Astrocyte (in vitro differentiated cells and primary cell): Measurements from ENCODE around the gene PCDH11X. TPM values are rescaled to one million over a fixed set of nuclear protein-coding genes. Genes with fewer than 3 reads are reported as not detected.
"Not testable (repeated sequence)": the region's sequence is repeated elsewhere in the genome, so short reads cannot be mapped to it uniquely, and the experiment has no call there.

ENCODE experiments used
- DNase-seq: peaks from one replicate; pipeline ENCODE4 v3.0.0-alpha.2; 2010; ENCODE audit warnings: low read depth
- FAIRE-seq: peaks from 2 replicates; lab custom pipeline; 2011; peaks lifted over from hg19 to GRCh38; lab: Jason Lieb, UNC
- H2AFZ ChIP-seq: 2 replicates; pipeline ENCODE4 v1.6.0; 2012; ENCODE audit warnings: low read depth, low read length, inconsistent platforms
- H3K27ac ChIP-seq: 2 replicates; pipeline ENCODE4 v1.5.1; 2011; ENCODE audit warnings: low read depth, low read length, inconsistent platforms
- H3K27me3 ChIP-seq: 2 replicates; pipeline ENCODE4 v1.6.0; 2011; ENCODE audit warnings: low read length, inconsistent platforms; ENCODE audit not compliant: insufficient read depth
- H3K36me3 ChIP-seq: 2 replicates; pipeline ENCODE4 v1.5.1; 2011; ENCODE audit warnings: low read length, inconsistent platforms; ENCODE audit not compliant: insufficient read depth
- H3K4me1 ChIP-seq: 2 replicates; pipeline ENCODE4 v1.5.1; 2011; ENCODE audit warnings: low read length, inconsistent platforms; ENCODE audit not compliant: insufficient read depth
- H3K4me2 ChIP-seq: 2 replicates; pipeline ENCODE4 v1.6.0; 2012; ENCODE audit warnings: low read length, inconsistent platforms
- H3K4me3 ChIP-seq: 2 replicates; pipeline ENCODE4 v1.5.1; 2011; ENCODE audit warnings: low read depth, mild to moderate bottlenecking, low read length, inconsistent platforms; ENCODE audit not compliant: insufficient read depth
- H3K79me2 ChIP-seq: 2 replicates; pipeline ENCODE4 v1.6.0; 2012; ENCODE audit warnings: mild to moderate bottlenecking, low read length, inconsistent platforms; ENCODE audit not compliant: insufficient read depth
- H3K9ac ChIP-seq: 2 replicates; pipeline ENCODE4 v1.6.0; 2012; ENCODE audit warnings: mild to moderate bottlenecking, low read length, inconsistent platforms
- H3K9me3 ChIP-seq: 2 replicates; pipeline ENCODE4 v1.5.1; 2012; ENCODE audit warnings: low read depth, mild to moderate bottlenecking, low read length, inconsistent platforms; ENCODE audit not compliant: insufficient read depth
- H4K20me1 ChIP-seq: 2 replicates; pipeline ENCODE4 v1.6.0; 2012; ENCODE audit warnings: low read length, inconsistent platforms; ENCODE audit not compliant: insufficient read depth
- H3K27ac Mint-ChIP-seq: one replicate; pipeline ENCODE4 v1.8.0; 2021; ENCODE audit warnings: mild to moderate bottlenecking, mixed read lengths; ENCODE audit not compliant: unreplicated experiment
- H3K27me3 Mint-ChIP-seq: one replicate; pipeline ENCODE4 v1.8.0; 2021; ENCODE audit warnings: low read depth, mixed read lengths; ENCODE audit not compliant: unreplicated experiment
- H3K36me3 Mint-ChIP-seq: one replicate; pipeline ENCODE4 v1.8.0; 2021; ENCODE audit warnings: low read depth, mixed read lengths; ENCODE audit not compliant: unreplicated experiment
- H3K4me1 Mint-ChIP-seq: one replicate; pipeline ENCODE4 v1.8.0; 2021; ENCODE audit warnings: low read depth, mixed read lengths; ENCODE audit not compliant: unreplicated experiment
- H3K4me3 Mint-ChIP-seq: one replicate; pipeline ENCODE4 v1.8.0; 2021; ENCODE audit warnings: mild to moderate bottlenecking, moderate library complexity, mixed read lengths; ENCODE audit not compliant: unreplicated experiment
- H3K9me3 Mint-ChIP-seq: one replicate; pipeline ENCODE4 v1.8.0; 2021; ENCODE audit warnings: mild to moderate bottlenecking, mixed read lengths; ENCODE audit not compliant: unreplicated experiment
- total RNA-seq: library from RNA; stranded (reverse); gene quantifications from 2 replicates; pipeline ENCODE4 v1.2.1, GENCODE V29; 2021

The PCDH11X gene
- total RNA-seq, 1 donor from 2014 or later: 0.57 TPM

DNA sequence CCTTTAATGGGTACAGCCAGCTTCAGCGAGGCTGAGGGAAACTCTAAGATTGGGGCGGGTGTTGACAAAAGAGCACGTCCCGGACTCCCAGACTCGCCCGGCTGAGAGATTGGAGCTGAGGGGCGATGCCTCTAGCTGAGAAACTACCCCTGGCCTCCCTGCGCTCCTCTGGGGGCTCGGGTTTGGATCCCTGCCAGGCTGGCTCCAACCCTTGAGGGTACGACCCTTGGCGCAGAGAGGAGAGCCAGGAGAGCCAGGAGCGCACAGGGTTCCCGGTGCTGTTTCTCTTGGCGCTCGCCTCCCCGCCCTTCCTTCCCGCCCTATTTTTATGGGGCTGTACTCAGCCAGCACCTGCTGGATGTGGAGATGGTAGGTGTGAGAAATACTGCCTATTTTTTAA is 833 bp downstream of the PCDH11X start:
- H3K79me2 ChIP-seq, H3K27me3 ChIP-seq, H3K4me3 ChIP-seq, H3K27me3 Mint-ChIP-seq, H3K27ac ChIP-seq, H3K4me3 Mint-ChIP-seq, DNase-seq, H3K36me3 ChIP-seq, H3K9me3 ChIP-seq, FAIRE-seq, H3K9ac ChIP-seq, H3K4me2 ChIP-seq, H3K9me3 Mint-ChIP-seq, H3K36me3 Mint-ChIP-seq, H2AFZ ChIP-seq, H4K20me1 ChIP-seq, H3K27ac Mint-ChIP-seq, H3K4me1 ChIP-seq, H3K4me1 Mint-ChIP-seq: not testable (repeated sequence)

DNA sequence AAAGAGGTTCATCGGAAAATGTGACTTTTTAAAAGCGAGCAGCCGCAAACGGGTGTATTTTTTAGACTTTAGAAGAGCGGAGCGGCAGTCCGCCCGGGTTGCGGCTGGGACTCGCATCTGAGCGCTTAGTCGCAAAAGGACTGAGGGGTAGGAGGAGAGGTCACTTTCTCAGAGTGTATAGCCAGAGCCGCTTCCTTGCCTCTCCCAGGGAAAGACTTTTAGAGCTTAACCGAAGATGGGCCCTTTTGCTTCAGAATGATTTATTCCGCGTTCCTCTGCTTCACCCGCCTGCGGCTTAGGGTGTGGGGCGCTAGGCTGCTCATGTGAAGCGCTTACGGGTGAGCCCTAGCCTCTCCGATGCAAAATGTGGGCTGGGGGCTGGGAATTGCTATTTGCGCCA is 1.5 kb downstream of the PCDH11X start:
- not testable (repeated sequence) for H3K36me3 ChIP-seq, H2AFZ ChIP-seq, H4K20me1 ChIP-seq, H3K9me3 ChIP-seq, H3K27me3 ChIP-seq, H3K9me3 Mint-ChIP-seq, H3K4me1 ChIP-seq, H3K4me1 Mint-ChIP-seq, H3K36me3 Mint-ChIP-seq, H3K4me2 ChIP-seq, H3K27ac ChIP-seq, H3K79me2 ChIP-seq, DNase-seq, FAIRE-seq, H3K9ac ChIP-seq, H3K27me3 Mint-ChIP-seq, H3K4me3 ChIP-seq, H3K27ac Mint-ChIP-seq
- H3K4me3 Mint-ChIP-seq: peak overlapping the region; percentile 86

DNA sequence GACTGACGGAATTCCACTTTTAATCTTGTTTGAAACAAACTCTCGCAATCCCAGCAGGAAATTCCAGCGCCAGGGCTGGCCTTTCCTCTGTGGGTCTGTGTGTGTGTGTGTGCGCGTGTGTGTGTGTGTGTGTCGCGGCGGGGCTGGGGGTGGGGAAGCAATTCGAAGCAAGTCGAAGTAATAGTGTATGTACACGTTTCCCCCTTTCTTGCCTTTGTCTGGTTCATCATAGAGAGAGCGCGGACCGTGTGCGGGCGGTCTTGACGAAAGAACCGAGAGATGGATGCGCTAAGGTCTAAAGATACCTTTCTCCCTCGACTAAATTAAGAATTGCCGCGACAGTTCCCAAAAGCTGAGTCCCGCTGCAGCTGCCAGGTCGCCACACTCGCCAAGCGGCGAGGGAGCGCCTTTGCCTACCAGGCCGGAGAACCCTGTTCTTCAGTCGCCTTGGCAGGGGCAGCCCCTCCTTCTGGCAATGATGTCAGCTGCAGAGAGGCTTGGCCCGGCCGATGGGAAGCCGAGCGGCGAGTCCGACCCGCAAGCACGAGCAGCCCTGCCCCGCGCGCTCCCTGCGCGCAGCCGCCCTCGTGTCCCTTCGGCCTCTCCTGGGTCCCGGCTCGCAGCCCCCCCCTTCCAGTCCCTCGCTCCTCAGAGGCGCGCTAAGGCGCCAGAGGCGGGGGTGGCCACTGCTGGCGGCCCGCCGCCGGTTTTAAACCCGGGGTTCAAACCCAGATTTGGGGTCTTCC is 2.6 kb downstream of the PCDH11X start:
- not testable (repeated sequence) for DNase-seq, H3K4me1 ChIP-seq, H4K20me1 ChIP-seq, H3K9me3 Mint-ChIP-seq, H2AFZ ChIP-seq, H3K27me3 ChIP-seq, H3K36me3 ChIP-seq, H3K79me2 ChIP-seq, H3K4me1 Mint-ChIP-seq, H3K9ac ChIP-seq, H3K36me3 Mint-ChIP-seq, H3K27me3 Mint-ChIP-seq, H3K4me3 ChIP-seq, H3K27ac ChIP-seq, H3K9me3 ChIP-seq, H3K27ac Mint-ChIP-seq
- peak overlapping the region; percentile 19 for H3K4me2 ChIP-seq
- FAIRE-seq: peak; percentile 20
- H3K4me3 Mint-ChIP-seq: peak overlapping the region; percentile 86

DNA sequence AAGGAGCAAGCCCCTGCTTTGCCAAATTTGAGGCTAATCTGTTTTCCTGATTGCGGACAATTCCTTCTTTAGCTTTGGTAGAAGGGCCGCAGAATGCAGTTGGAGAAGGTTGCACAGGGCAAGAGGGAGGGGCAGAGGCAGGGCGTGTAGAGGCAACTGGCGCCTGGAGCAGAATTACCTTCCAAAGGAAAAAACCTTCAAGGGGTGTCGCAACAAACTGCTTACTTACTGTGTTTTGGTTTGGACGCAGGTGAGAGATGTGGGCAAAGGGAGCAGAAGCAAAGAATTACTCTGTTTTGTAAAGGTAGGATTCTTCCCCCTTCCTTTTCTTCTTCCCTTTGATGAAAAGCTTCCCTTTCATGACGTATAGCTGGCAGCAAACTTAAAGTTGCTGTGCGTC is 3.6 kb downstream of the PCDH11X start:
- H3K9ac ChIP-seq, DNase-seq, H3K27me3 Mint-ChIP-seq, H4K20me1 ChIP-seq, H3K4me3 ChIP-seq, H3K4me2 ChIP-seq, FAIRE-seq, H3K36me3 Mint-ChIP-seq, H3K9me3 ChIP-seq, H3K4me1 Mint-ChIP-seq, H3K36me3 ChIP-seq, H3K79me2 ChIP-seq, H3K27ac ChIP-seq, H3K27ac Mint-ChIP-seq, H3K4me3 Mint-ChIP-seq, H2AFZ ChIP-seq, H3K27me3 ChIP-seq, H3K9me3 Mint-ChIP-seq, H3K4me1 ChIP-seq: not testable (repeated sequence)

DNA sequence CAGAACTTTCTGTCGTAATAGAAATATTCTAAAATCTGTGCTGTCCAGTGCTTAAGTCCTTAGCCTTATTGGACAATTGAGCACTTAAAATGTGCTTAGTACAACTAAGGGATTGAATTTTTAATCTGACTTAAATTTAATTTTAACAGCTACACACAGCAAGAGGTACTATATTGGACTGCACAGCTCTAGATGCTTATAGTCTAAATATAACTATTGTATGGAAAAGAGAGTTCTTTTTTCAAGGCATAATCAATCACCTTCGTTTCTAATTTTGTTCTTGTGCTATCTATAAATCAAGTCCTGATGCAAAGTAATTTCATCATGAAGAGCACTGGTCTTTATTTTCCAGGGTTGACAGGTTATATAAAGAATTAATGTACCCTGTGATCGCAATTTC is 38.4 kb downstream of the PCDH11X start:
- H3K4me3 Mint-ChIP-seq, DNase-seq, H3K27me3 ChIP-seq: not testable (repeated sequence)

DNA sequence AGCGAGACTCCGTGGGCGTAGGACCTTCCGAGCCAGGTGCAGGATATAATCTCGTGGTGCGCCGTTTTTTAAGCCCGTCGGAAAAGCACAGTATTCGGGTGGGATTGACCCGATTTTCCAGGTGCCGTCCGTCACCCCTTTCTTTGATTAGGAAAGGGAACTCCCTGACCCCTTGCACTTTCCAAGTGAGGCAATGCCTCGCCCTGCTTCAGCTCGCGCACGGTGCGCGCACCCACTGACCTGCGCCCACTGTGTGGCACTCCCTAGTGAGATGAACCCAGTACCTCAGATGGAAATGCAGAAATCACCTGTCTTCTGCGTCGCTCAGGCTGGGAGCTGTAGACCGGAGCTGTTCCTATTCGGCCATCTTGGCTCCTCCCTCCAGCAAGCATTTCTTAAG is 46.1 kb downstream of the PCDH11X start:
- not testable (repeated sequence) for H3K9me3 Mint-ChIP-seq, H3K27me3 Mint-ChIP-seq, H3K9ac ChIP-seq, H4K20me1 ChIP-seq, H3K4me3 ChIP-seq, H3K4me3 Mint-ChIP-seq, H3K79me2 ChIP-seq, H3K36me3 Mint-ChIP-seq, DNase-seq, H3K27ac ChIP-seq, H3K27ac Mint-ChIP-seq, H3K9me3 ChIP-seq, H3K4me2 ChIP-seq, H3K36me3 ChIP-seq, H3K4me1 Mint-ChIP-seq, H3K27me3 ChIP-seq, FAIRE-seq, H2AFZ ChIP-seq, H3K4me1 ChIP-seq

More for the DNA sequence above, 38.4 kb downstream of the PCDH11X start:
- not testable (repeated sequence) for H3K4me1 ChIP-seq, H4K20me1 ChIP-seq, H2AFZ ChIP-seq, H3K79me2 ChIP-seq, H3K4me2 ChIP-seq, H3K27ac ChIP-seq, H3K4me1 Mint-ChIP-seq, H3K27ac Mint-ChIP-seq, H3K27me3 Mint-ChIP-seq, H3K9me3 ChIP-seq, H3K4me3 ChIP-seq, H3K36me3 Mint-ChIP-seq, H3K9me3 Mint-ChIP-seq, H3K36me3 ChIP-seq, H3K9ac ChIP-seq
- peak; percentile 65 for FAIRE-seq
